ENCODE measurements around the gene ROCK1. TPM values are rescaled to one million over a fixed set of nuclear protein-coding genes. Genes with fewer than 3 reads are reported as not detected.
A peak's percentile ranks its signal among the peaks of the same experiment; 100 is the strongest.
"Not testable (repeated sequence)": the region's sequence is repeated elsewhere in the genome, so short reads cannot be mapped to it uniquely, and the experiment has no call there.

Gene ROCK1
- polyA plus RNA-seq, 1 donor, result 41.5 TPM

DNA sequence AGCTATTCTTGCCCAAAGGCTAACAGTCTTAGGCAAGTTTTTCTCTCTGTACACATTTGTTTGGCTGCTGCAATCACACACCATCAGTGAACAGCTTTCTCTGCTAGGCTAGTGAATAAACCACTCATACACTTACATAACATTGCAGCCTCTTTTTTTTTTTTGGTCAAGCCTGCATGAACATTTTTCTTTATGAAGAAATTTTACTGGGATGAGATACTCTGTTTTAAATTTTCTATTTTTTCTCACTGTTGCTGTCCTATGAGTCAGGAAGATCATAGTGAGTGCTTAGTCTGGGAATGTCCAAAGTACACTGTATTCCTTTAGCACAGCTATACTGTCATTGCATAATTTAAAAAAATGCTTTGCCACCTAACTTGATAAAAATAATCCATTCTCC is 58.5 kb downstream of the ROCK1 start:
- H3K27me3 ChIP-seq (ENCODE audit: control insufficient read depth, insufficient read depth, low read length), result no peaks in the 10 kb centered on the region
- peaks cover 2% of the 10 kb centered on the region for H3K36me3 ChIP-seq (ENCODE audit: control insufficient read depth, insufficient read depth, low read length)
- no peak overlapping the region for H3K27ac ChIP-seq (ENCODE audit: low read length)
- peaks cover 5% of the 10 kb centered on the region for H3K4me1 ChIP-seq (ENCODE audit: control insufficient read depth, insufficient read depth, low read length)
- H3K4me3 ChIP-seq (ENCODE audit: low read length), result no peak overlapping the region
- DNase-seq, result peak; percentile 13 to 54
- H3K9me3 ChIP-seq (ENCODE audit: control insufficient read depth, low read depth, low read length), result no peaks in the 10 kb centered on the region

DNA sequence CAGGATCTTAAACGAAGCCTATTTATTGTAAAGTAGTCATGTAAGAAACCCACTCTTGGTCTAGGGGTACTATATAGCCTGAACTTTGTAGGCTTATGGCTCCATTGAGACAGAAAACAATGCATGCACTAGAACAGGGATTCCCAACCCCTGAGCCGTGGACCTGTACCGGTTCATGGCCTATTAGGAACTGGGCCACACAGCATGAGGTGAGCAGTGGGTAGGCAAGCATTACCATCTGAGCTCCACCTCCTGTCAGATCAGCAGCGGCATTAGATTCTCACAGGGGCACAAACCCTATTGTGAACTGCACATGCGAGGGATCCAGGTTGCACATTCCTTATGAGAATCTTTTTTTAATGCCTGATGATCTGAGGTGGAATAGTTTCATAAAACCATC is 59.2 kb downstream of the ROCK1 start:
- Histone ChIP-seq H3K4me1 (ENCODE audit: control insufficient read depth, insufficient read depth, low read length) (peaks cover 5% of the 10 kb centered on the region), H3K9me3 (ENCODE audit: control insufficient read depth, low read depth, low read length) (no peaks in the 10 kb centered on the region), H3K4me3 (ENCODE audit: low read length) (no peak overlapping the region), H3K27ac (ENCODE audit: low read length) (no peak overlapping the region), H3K36me3 (ENCODE audit: control insufficient read depth, insufficient read depth, low read length) (peaks cover 6% of the 10 kb centered on the region), H3K27me3 (ENCODE audit: control insufficient read depth, insufficient read depth, low read length) (no peaks in the 10 kb centered on the region)
- WGBS (ENCODE audit: insufficient coverage, low lambda C conversion rate), result no CpG with 5 or more reads among the region's 5 CpGs
- no peak for DNase-seq

- H3K27me3 ChIP-seq (ENCODE audit: control insufficient read depth, insufficient read depth, low read length), result no peaks in the 10 kb centered on the region
Measured at GRCh38 chr18:21051620-21052019, 60.0 kb downstream of the ROCK1 start.

GRCh38 chr18:21049306-21049705 is 62.3 kb downstream of the ROCK1 start:
- no peak for DNase-seq
- 60% methylated on average over 1 of the region's 1 CpG for WGBS (ENCODE audit: insufficient coverage, low lambda C conversion rate)
- H3K27ac ChIP-seq (ENCODE audit: low read length), result no peak overlapping the region
- H3K36me3 ChIP-seq (ENCODE audit: control insufficient read depth, insufficient read depth, low read length), result peaks cover 11% of the 10 kb centered on the region
- no peaks in the 10 kb centered on the region for H3K27me3 ChIP-seq (ENCODE audit: control insufficient read depth, insufficient read depth, low read length)
- H3K9me3 ChIP-seq (ENCODE audit: control insufficient read depth, low read depth, low read length), result no peaks in the 10 kb centered on the region
- peaks cover 5% of the 10 kb centered on the region for H3K4me1 ChIP-seq (ENCODE audit: control insufficient read depth, insufficient read depth, low read length)
- no peak overlapping the region for H3K4me3 ChIP-seq (ENCODE audit: low read length)

More at GRCh38 chr18:21051620-21052019, 60.0 kb downstream of the ROCK1 start:
- no peak for DNase-seq
- no peak overlapping the region for H3K4me3 ChIP-seq (ENCODE audit: low read length)
- H3K4me1 ChIP-seq (ENCODE audit: control insufficient read depth, insufficient read depth, low read length), result peaks cover 5% of the 10 kb centered on the region
- whole genome bisulfite sequencing (ENCODE audit: insufficient coverage, low lambda C conversion rate), result 100% methylated on average over 1 of the region's 3 CpGs
- H3K36me3 ChIP-seq (ENCODE audit: control insufficient read depth, insufficient read depth, low read length), result peaks cover 6% of the 10 kb centered on the region
- no peaks in the 10 kb centered on the region for H3K9me3 ChIP-seq (ENCODE audit: control insufficient read depth, low read depth, low read length)
- H3K27ac ChIP-seq (ENCODE audit: low read length), result no peak overlapping the region

DNA sequence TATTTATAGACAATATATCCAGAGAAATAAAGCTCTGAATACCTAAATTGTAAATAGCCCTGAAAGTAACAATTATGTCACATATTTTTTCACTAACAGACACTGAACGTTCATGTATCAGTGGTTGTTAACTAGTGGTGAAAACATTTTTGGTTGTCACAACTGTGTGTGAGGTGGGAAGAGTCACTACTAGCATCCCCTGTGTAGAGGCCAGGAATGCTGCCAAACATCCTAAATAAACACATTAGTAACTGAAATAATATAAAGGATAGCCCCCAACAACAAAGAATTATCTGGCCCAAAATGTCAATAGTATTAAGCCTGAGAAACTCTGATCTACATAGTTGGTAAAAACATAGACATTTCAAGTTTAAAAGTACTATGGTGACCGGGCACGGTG is 64.5 kb downstream of the ROCK1 start:
- Histone ChIP-seq H3K4me3 (ENCODE audit: low read length) (no peak overlapping the region), H3K9me3 (ENCODE audit: control insufficient read depth, low read depth, low read length) (no peaks in the 10 kb centered on the region), H3K27ac (ENCODE audit: low read length) (no peak overlapping the region), H3K4me1 (ENCODE audit: control insufficient read depth, insufficient read depth, low read length) (no peaks in the 10 kb centered on the region), H3K27me3 (ENCODE audit: control insufficient read depth, insufficient read depth, low read length) (no peaks in the 10 kb centered on the region), H3K36me3 (ENCODE audit: control insufficient read depth, insufficient read depth, low read length) (peaks cover 11% of the 10 kb centered on the region)
- no peak for DNase-seq
- 100% methylated on average over 2 of the region's 3 CpGs for WGBS (ENCODE audit: insufficient coverage, low lambda C conversion rate)

- Histone ChIP-seq H3K9me3 (ENCODE audit: control insufficient read depth, low read depth, low read length) (no peaks in the 10 kb centered on the region), H3K27me3 (ENCODE audit: control insufficient read depth, insufficient read depth, low read length) (no peaks in the 10 kb centered on the region), H3K27ac (ENCODE audit: low read length) (no peak overlapping the region), H3K4me3 (ENCODE audit: low read length) (no peak overlapping the region), H3K4me1 (ENCODE audit: control insufficient read depth, insufficient read depth, low read length) (no peaks in the 10 kb centered on the region), H3K36me3 (ENCODE audit: control insufficient read depth, insufficient read depth, low read length) (peaks cover 13% of the 10 kb centered on the region)
- no peak for DNase-seq
- WGBS (ENCODE audit: insufficient coverage, low lambda C conversion rate), result no CpG with 5 or more reads among the region's 2 CpGs
Measured at GRCh38 chr18:21040466-21040865, 71.1 kb downstream of the ROCK1 start.

DNA sequence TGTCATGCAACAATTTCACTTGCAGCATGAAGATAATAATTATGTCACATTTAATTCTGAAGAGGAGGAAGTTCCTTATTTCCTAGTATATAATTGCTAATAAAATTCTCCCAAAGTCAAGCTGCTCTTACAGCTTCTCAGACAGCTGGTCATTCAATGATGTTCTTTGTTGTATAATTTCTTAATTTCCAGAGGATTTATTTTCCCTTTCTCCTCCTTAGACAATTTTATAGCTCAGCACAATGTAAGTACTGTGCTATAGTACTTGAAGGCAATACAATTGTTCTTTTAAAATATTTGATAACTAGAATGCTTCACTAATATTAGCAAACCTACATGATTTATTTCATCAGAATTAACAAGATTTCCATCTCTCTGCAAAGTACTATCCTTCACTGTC is 73.4 kb downstream of the ROCK1 start:
- no peak for DNase-seq
- Histone ChIP-seq H3K4me3 (ENCODE audit: low read length) (no peak overlapping the region), H3K27me3 (ENCODE audit: control insufficient read depth, insufficient read depth, low read length) (no peaks in the 10 kb centered on the region), H3K4me1 (ENCODE audit: control insufficient read depth, insufficient read depth, low read length) (no peaks in the 10 kb centered on the region), H3K36me3 (ENCODE audit: control insufficient read depth, insufficient read depth, low read length) (peaks cover 14% of the 10 kb centered on the region), H3K9me3 (ENCODE audit: control insufficient read depth, low read depth, low read length) (no peaks in the 10 kb centered on the region), H3K27ac (ENCODE audit: low read length) (no peak overlapping the region)

- H3K27ac ChIP-seq (ENCODE audit: low read length), result no peak overlapping the region
- H3K4me1 ChIP-seq (ENCODE audit: control insufficient read depth, insufficient read depth, low read length), result no peaks in the 10 kb centered on the region
- no peak for DNase-seq
- peaks cover 18% of the 10 kb centered on the region for H3K36me3 ChIP-seq (ENCODE audit: control insufficient read depth, insufficient read depth, low read length)
- H3K27me3 ChIP-seq (ENCODE audit: control insufficient read depth, insufficient read depth, low read length), result no peaks in the 10 kb centered on the region
- peaks cover 13% of the 10 kb centered on the region for H3K9me3 ChIP-seq (ENCODE audit: control insufficient read depth, low read depth, low read length)
- H3K4me3 ChIP-seq (ENCODE audit: low read length), result no peak overlapping the region
Measured at GRCh38 chr18:21031845-21032244, 79.8 kb downstream of the ROCK1 start.

DNA sequence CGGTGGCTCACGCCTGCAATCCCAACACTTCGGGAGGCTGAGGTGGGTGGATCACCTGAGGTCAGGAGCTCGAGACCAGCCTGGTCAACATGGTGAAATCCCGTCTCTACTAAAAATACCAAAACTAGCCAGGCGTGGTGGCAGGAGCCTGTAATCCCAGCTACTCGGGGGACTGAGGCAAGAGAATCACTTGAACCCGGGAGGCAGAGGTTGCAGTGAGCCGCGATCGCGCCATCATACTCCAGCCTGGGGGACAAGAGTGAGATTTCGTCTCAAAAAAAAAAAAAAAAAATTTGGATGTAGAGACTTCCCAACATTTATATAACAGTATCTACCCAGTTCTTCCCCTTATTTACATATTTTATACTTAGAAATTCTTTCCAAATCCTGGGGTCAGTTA is 93.4 kb downstream of the ROCK1 start:
- DNase-seq; H3K9me3 ChIP-seq (ENCODE audit: control insufficient read depth, low read depth, low read length); H3K27me3 ChIP-seq (ENCODE audit: control insufficient read depth, insufficient read depth, low read length); H3K4me3 ChIP-seq (ENCODE audit: low read length); H3K4me1 ChIP-seq (ENCODE audit: control insufficient read depth, insufficient read depth, low read length); H3K27ac ChIP-seq (ENCODE audit: low read length): not testable (repeated sequence)
- peaks cover 21% of the 10 kb centered on the region for H3K36me3 ChIP-seq (ENCODE audit: control insufficient read depth, insufficient read depth, low read length)
- 100% methylated on average over 6 of the region's 13 CpGs for WGBS (ENCODE audit: insufficient coverage, low lambda C conversion rate)

DNA sequence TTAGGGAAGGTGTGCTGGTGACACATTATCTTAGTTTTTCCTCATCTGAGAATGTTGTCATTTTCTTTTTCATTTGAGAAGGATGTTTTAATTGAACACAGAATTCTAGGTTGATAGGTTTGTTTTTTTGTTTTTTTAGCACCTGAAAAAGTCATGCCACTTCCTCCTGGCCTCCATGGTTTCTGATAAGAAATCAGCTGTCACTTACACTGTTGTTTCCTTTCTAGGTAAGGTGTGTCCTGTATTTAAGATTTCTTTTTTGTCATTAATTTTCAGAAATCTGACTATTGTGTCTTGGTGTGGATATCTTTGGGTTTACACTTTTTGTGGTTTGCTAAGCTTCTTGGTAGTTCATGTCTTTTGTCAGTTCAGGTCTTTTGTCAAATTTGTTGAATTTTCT is 99.3 kb downstream of the ROCK1 start:
- H3K4me3 ChIP-seq (ENCODE audit: low read length), result no peak overlapping the region
- DNase-seq, result no peak
- no peak overlapping the region for H3K27ac ChIP-seq (ENCODE audit: low read length)
- H3K36me3 ChIP-seq (ENCODE audit: control insufficient read depth, insufficient read depth, low read length), result peaks cover 29% of the 10 kb centered on the region
- H3K27me3 ChIP-seq (ENCODE audit: control insufficient read depth, insufficient read depth, low read length), result no peaks in the 10 kb centered on the region
- H3K9me3 ChIP-seq (ENCODE audit: control insufficient read depth, low read depth, low read length), result peaks cover 14% of the 10 kb centered on the region
- no peaks in the 10 kb centered on the region for H3K4me1 ChIP-seq (ENCODE audit: control insufficient read depth, insufficient read depth, low read length)

DNA sequence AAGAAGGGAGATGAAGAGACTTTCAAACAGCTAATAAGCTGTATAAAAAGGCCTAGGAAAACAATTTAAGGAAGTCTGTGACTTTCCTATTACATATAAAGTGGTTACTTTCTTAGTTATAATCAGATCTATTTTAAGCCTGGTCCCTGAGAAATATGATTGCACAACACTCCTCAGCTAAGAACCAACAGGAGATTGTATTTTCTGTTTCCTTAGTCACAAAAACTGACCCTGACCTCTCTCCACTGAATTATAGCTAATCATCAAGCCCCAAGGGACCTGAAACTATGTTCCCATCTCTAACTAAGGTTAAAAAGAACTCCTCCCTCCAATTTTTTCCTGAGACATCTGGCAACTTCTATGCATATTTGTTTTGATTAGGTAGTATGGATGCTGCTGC is 106.9 kb downstream of the ROCK1 start:
- H3K9me3 ChIP-seq (ENCODE audit: control insufficient read depth, low read depth, low read length), result no peaks in the 10 kb centered on the region
- H3K27ac ChIP-seq (ENCODE audit: low read length), result no peak overlapping the region
- H3K36me3 ChIP-seq (ENCODE audit: control insufficient read depth, insufficient read depth, low read length), result peaks cover 29% of the 10 kb centered on the region
- DNase-seq, result peak in 1 of 2 donors; percentile 20
- no peaks in the 10 kb centered on the region for H3K27me3 ChIP-seq (ENCODE audit: control insufficient read depth, insufficient read depth, low read length)
- no peaks in the 10 kb centered on the region for H3K4me1 ChIP-seq (ENCODE audit: control insufficient read depth, insufficient read depth, low read length)
- H3K4me3 ChIP-seq (ENCODE audit: low read length), result no peak overlapping the region

GRCh38 chr18:21000667-21001066 is 110.9 kb downstream of the ROCK1 start:
- Histone ChIP-seq H3K4me1 (ENCODE audit: control insufficient read depth, insufficient read depth, low read length) (no peaks in the 10 kb centered on the region), H3K27ac (ENCODE audit: low read length) (no peak overlapping the region), H3K27me3 (ENCODE audit: control insufficient read depth, insufficient read depth, low read length) (no peaks in the 10 kb centered on the region), H3K9me3 (ENCODE audit: control insufficient read depth, low read depth, low read length) (no peaks in the 10 kb centered on the region), H3K4me3 (ENCODE audit: low read length) (no peak overlapping the region), H3K36me3 (ENCODE audit: control insufficient read depth, insufficient read depth, low read length) (peaks cover 22% of the 10 kb centered on the region)
- DNase-seq, result no peak
